ENCODE results near the gene SELENBP1. TPM values are rescaled to one million over a fixed set of nuclear protein-coding genes. Genes with fewer than 3 reads are reported as not detected.
A peak's percentile ranks its signal among the peaks of the same experiment; 100 is the strongest.

SELENBP1 gene
- total and polyA plus RNA-seq, 9 of the 15 experiments (the other 6 are each of a cell fraction or from before 2014, with no cell fraction given): 25.8 to 81.2 (median 47.1) TPM

DNA sequence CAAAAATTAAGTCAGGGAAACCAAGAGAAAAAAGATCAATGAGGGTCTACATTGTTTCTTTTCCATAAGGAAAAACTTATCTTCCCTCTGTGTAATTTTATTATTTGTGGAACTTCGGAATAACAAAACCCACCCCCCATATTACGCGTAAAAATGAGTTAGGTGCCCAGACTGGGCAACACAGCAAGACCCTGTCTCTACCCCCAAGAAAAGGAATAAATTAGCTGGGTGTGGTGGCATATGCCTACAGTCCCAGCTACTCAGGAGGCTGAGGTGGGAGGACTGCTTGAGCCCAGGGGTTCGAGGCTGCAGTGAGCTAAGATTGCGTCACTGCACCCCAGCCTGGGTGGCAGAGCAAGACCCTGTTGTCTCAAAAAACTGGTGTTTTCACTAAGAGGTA, 47.3 kb upstream of the SELENBP1 start:
- FAIRE-seq (no peak), ATAC-seq (no peak), DNase-seq (ENCODE audit: extremely low read depth in 1 of 4, low spot score in 3 of 4) (no peak)
- no peak overlapping the region for H3K27ac ChIP-seq (ENCODE audit: extremely low read depth, low read depth, low read length)
- no peaks in the 10 kb centered on the region for H3K27me3 ChIP-seq (ENCODE audit: control insufficient read depth in 2 of 2, insufficient read depth in 2 of 2, low read length in 2 of 2)
- CTCF ChIA-PET (ENCODE audit: low intra/inter-chr PET ratio): no interaction called here
- intact Hi-C loops (cut with micrococcal nuclease) (no loop called here), in situ Hi-C loops (cut with MboI) (no loop called here)
- no TSS peak for BruUV-seq (replicated peaks)
- TF ChIP-seq, protein P1, sequence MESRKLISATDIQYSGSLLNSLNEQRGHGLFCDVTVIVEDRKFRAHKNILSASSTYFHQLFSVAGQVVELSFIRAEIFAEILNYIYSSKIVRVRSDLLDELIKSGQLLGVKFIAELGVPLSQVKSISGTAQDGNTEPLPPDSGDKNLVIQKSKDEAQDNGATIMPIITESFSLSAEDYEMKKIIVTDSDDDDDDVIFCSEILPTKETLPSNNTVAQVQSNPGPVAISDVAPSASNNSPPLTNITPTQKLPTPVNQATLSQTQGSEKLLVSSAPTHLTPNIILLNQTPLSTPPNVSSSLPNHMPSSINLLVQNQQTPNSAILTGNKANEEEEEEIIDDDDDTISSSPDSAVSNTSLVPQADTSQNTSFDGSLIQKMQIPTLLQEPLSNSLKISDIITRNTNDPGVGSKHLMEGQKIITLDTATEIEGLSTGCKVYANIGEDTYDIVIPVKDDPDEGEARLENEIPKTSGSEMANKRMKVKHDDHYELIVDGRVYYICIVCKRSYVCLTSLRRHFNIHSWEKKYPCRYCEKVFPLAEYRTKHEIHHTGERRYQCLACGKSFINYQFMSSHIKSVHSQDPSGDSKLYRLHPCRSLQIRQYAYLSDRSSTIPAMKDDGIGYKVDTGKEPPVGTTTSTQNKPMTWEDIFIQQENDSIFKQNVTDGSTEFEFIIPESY (CRISPR knock-in tag; IDR thresholded peaks at IDR 0.05): no peak
- TF ChIP-seq, protein P2, sequence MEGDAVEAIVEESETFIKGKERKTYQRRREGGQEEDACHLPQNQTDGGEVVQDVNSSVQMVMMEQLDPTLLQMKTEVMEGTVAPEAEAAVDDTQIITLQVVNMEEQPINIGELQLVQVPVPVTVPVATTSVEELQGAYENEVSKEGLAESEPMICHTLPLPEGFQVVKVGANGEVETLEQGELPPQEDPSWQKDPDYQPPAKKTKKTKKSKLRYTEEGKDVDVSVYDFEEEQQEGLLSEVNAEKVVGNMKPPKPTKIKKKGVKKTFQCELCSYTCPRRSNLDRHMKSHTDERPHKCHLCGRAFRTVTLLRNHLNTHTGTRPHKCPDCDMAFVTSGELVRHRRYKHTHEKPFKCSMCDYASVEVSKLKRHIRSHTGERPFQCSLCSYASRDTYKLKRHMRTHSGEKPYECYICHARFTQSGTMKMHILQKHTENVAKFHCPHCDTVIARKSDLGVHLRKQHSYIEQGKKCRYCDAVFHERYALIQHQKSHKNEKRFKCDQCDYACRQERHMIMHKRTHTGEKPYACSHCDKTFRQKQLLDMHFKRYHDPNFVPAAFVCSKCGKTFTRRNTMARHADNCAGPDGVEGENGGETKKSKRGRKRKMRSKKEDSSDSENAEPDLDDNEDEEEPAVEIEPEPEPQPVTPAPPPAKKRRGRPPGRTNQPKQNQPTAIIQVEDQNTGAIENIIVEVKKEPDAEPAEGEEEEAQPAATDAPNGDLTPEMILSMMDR (IDR thresholded peaks at IDR 0.05 in 2 of 3, conservative IDR thresholded peaks at IDR 0.05 in 1 of 3; ENCODE audit: insufficient read depth in 2 of 3, low read depth in 1 of 3, low read length in 3 of 3): no peak
- peak; percentile 16; the same call in 1 of the 2 replicates for TF ChIP-seq CEBPB (tag; IDR thresholded peaks at IDR 0.05)
- TF ChIP-seq ELF2 (CRISPR knock-in tag; IDR thresholded peaks at IDR 0.05): no peak
- no peak for TF ChIP-seq ELF1 (tag; IDR thresholded peaks at IDR 0.05)
- peak; percentile 95 for TF ChIP-seq ZNF121 (CRISPR knock-in tag; conservative IDR thresholded peaks at IDR 0.05)
- TF ChIP-seq ZNF561 (CRISPR knock-in tag; conservative IDR thresholded peaks at IDR 0.05): no peak
- no peak for TF ChIP-seq PTTG1 (tag; IDR thresholded peaks at IDR 0.05; ENCODE audit: low read depth)
- TF ChIP-seq ZNF224 (CRISPR knock-in tag; IDR thresholded peaks at IDR 0.05): no peak
- TF ChIP-seq, protein P3, sequence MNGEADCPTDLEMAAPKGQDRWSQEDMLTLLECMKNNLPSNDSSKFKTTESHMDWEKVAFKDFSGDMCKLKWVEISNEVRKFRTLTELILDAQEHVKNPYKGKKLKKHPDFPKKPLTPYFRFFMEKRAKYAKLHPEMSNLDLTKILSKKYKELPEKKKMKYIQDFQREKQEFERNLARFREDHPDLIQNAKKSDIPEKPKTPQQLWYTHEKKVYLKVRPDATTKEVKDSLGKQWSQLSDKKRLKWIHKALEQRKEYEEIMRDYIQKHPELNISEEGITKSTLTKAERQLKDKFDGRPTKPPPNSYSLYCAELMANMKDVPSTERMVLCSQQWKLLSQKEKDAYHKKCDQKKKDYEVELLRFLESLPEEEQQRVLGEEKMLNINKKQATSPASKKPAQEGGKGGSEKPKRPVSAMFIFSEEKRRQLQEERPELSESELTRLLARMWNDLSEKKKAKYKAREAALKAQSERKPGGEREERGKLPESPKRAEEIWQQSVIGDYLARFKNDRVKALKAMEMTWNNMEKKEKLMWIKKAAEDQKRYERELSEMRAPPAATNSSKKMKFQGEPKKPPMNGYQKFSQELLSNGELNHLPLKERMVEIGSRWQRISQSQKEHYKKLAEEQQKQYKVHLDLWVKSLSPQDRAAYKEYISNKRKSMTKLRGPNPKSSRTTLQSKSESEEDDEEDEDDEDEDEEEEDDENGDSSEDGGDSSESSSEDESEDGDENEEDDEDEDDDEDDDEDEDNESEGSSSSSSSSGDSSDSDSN (IDR thresholded peaks at IDR 0.05; ENCODE audit: borderline replicate concordance in 1 of 2, low read depth in 2 of 2, low read length in 2 of 2): no peak
- no peak for TF ChIP-seq GATA2 (CRISPR knock-in tag; IDR thresholded peaks at IDR 0.05)
- no peak for TF ChIP-seq JUND (IDR thresholded peaks at IDR 0.05; ENCODE audit: borderline replicate concordance, low read depth, low read length)
- TF ChIP-seq JUND (tag; IDR thresholded peaks at IDR 0.05; ENCODE audit: borderline replicate concordance, low read depth, low read length): no peak
- no peak for TF ChIP-seq KDM4B (IDR thresholded peaks at IDR 0.05; ENCODE audit: borderline replicate concordance in 2 of 2, low read depth in 1 of 2)
- no peak for TF ChIP-seq EWSR1 (IDR thresholded peaks at IDR 0.05; ENCODE audit: borderline replicate concordance, low read depth, partially characterized antibody)
- H3K9me1 ChIP-seq (ENCODE audit: control insufficient read depth, insufficient read depth, low read length): no peaks in the 10 kb centered on the region
- peaks cover 75% of the 10 kb centered on the region for H3K36me3 ChIP-seq (ENCODE audit: control insufficient read depth, insufficient read depth, low read length)
- H3K4me2 ChIP-seq (ENCODE audit: insufficient read depth, low read length): no peak overlapping the region
- POLR2A ChIA-PET: interaction anchor here (1.1 to 1.4 kb wide), 2 partner anchors 15 to 20 kb away, joined by 5 to 6 read pairs; partner anchors contain the start of gene PSMB4
- H4K20me1 ChIP-seq (replicated peaks; ENCODE audit: control insufficient read depth, insufficient read depth, low read length): no peaks in the 10 kb centered on the region
- H2AFZ ChIP-seq (ENCODE audit: low read depth, low read length): no peak overlapping the region
- no peaks in the 10 kb centered on the region for H3K9me3 ChIP-seq (replicated peaks; ENCODE audit: control insufficient read depth, insufficient read depth, low read depth, low read length)
- H3K4me1 ChIP-seq (replicated peaks in 1 of 2; ENCODE audit: control insufficient read depth in 2 of 2, insufficient read depth in 2 of 2, low read length in 2 of 2): no peaks in the 10 kb centered on the region
- no peak overlapping the region for H3K9ac ChIP-seq (ENCODE audit: insufficient read depth in 1 of 2, low read depth in 2 of 2, low read length in 2 of 2)
- WGBS (ENCODE audit: insufficient coverage, low coverage, missing lambda C conversion rate): 85% methylated on average over 5 of the region's 5 CpGs
- no peak overlapping the region for H3K4me3 ChIP-seq
- H3K79me2 ChIP-seq (ENCODE audit: control insufficient read depth, insufficient read depth, low read length): no peaks in the 10 kb centered on the region
